ENCODE measurements around the gene DSPP. TPM values are rescaled to one million over a fixed set of nuclear protein-coding genes. Genes with fewer than 3 reads are reported as not detected.
"Not testable (repeated sequence)": the region's sequence is repeated elsewhere in the genome, so short reads cannot be mapped to it uniquely, and the experiment has no call there.

Gene DSPP
- total RNA-seq, result not detected

GRCh38 chr4:87608229-87608628 lies at the start of gene DSPP:
DSPP (plus strand) TSS chr4:87608529; CDS start chr4:87610909, 2,380 bp downstream.
- POLR2A ChIA-PET, result no interaction called here

GRCh38 chr4:87559090-87559837 lies 49.1 kb upstream of the DSPP start:
- POLR2A ChIA-PET, result interaction anchor here (0.7 kb wide), 1 partner anchor 205 kb away, joined by 4 read pairs; no protein-coding TSS in a partner anchor
- CTCF ChIA-PET, result interaction anchor here (0.7 kb wide), 2 partner anchors 50 to 221 kb away, joined by 3 to 4 read pairs; no protein-coding TSS in a partner anchor

More at GRCh38 chr4:87608229-87608628, at the start of gene DSPP:
- CTCF ChIA-PET, result no interaction called here

- ChIA-PET POLR2A (no interaction called here), CTCF (no interaction called here)
Observed at GRCh38 chr4:87560802-87561201, 47.5 kb upstream of the DSPP start.

- POLR2A ChIA-PET, result no interaction called here
- CTCF ChIA-PET, result no interaction called here
Observed at GRCh38 chr4:87565746-87566145, 42.6 kb upstream of the DSPP start.

GRCh38 chr4:87566276-87566675 lies 42.1 kb upstream of the DSPP start:
- POLR2A ChIA-PET, result no interaction called here
- CTCF ChIA-PET, result no interaction called here

GRCh38 chr4:87567191-87567590 lies 41.1 kb upstream of the DSPP start:
- CTCF ChIA-PET, result interaction anchor here (0.5 kb wide), 1 partner anchor 105 kb away, joined by 3 read pairs; no protein-coding TSS in a partner anchor
- POLR2A ChIA-PET, result no interaction called here

- POLR2A ChIA-PET, result no interaction called here
Observed at GRCh38 chr4:87570290-87570805, 38.0 kb upstream of the DSPP start.

GRCh38 chr4:87574376-87574775 lies 34.0 kb upstream of the DSPP start:
- CTCF ChIA-PET, POLR2A ChIA-PET: not testable (repeated sequence)

More at GRCh38 chr4:87570290-87570805, 38.0 kb upstream of the DSPP start:
- CTCF ChIA-PET, result no interaction called here

GRCh38 chr4:87574996-87575395 lies 33.3 kb upstream of the DSPP start:
- ChIA-PET POLR2A (no interaction called here), CTCF (no interaction called here)

GRCh38 chr4:87575408-87575807 lies 32.9 kb upstream of the DSPP start:
- CTCF ChIA-PET, result no interaction called here
- POLR2A ChIA-PET, result no interaction called here

GRCh38 chr4:87575983-87576382 lies 32.3 kb upstream of the DSPP start:
- ChIA-PET CTCF (no interaction called here), POLR2A (no interaction called here)

- ChIA-PET POLR2A (no interaction called here), CTCF (no interaction called here)
Observed at GRCh38 chr4:87579478-87579877, 28.9 kb upstream of the DSPP start.

GRCh38 chr4:87580057-87580456 lies 28.3 kb upstream of the DSPP start:
- POLR2A ChIA-PET, result no interaction called here
- CTCF ChIA-PET, result interaction anchor here (1.5 kb wide), 1 partner anchor 82 kb away, joined by 3 read pairs; no protein-coding TSS in a partner anchor

GRCh38 chr4:87584222-87584908 lies 24.0 kb upstream of the DSPP start:
- CTCF ChIA-PET, result no interaction called here
- POLR2A ChIA-PET, result no interaction called here

GRCh38 chr4:87589531-87589930 lies 18.8 kb upstream of the DSPP start:
- CTCF ChIA-PET, result interaction anchor here (0.7 kb wide), 1 partner anchor 59 kb away, joined by 3 read pairs; no protein-coding TSS in a partner anchor
- POLR2A ChIA-PET, result no interaction called here

GRCh38 chr4:87592124-87592523 lies 16.2 kb upstream of the DSPP start:
- CTCF ChIA-PET, result no interaction called here

GRCh38 chr4:87601361-87601760 lies 7.0 kb upstream of the DSPP start:
- POLR2A ChIA-PET, result no interaction called here
- CTCF ChIA-PET, result no interaction called here

More at GRCh38 chr4:87592124-87592523, 16.2 kb upstream of the DSPP start:
- POLR2A ChIA-PET, result no interaction called here

- ChIA-PET CTCF (no interaction called here), POLR2A (no interaction called here)
Observed at GRCh38 chr4:87614292-87614890, 6.1 kb downstream of the DSPP start.

GRCh38 chr4:87616268-87616667 lies 7.9 kb downstream of the DSPP start:
- ChIA-PET POLR2A (no interaction called here), CTCF (no interaction called here)

GRCh38 chr4:87620086-87620485 lies 11.8 kb downstream of the DSPP start:
- ChIA-PET POLR2A (no interaction called here), CTCF (no interaction called here)

- ChIA-PET CTCF (no interaction called here), POLR2A (no interaction called here)
Observed at GRCh38 chr4:87620491-87620890, 12.2 kb downstream of the DSPP start.

Data from activated CD8-positive, alpha-beta memory T cell treated with anti-CD3 and anti-CD28 coated beads for 36 hours (primary cell).